ENCODE results near the gene TNNI2. TPM values are rescaled to one million over a fixed set of nuclear protein-coding genes. Genes with fewer than 3 reads are reported as not detected.

TNNI2 gene
- total and polyA plus RNA-seq, 7 donors, result 985 to 6,537 (median 2,859) TPM

DNA sequence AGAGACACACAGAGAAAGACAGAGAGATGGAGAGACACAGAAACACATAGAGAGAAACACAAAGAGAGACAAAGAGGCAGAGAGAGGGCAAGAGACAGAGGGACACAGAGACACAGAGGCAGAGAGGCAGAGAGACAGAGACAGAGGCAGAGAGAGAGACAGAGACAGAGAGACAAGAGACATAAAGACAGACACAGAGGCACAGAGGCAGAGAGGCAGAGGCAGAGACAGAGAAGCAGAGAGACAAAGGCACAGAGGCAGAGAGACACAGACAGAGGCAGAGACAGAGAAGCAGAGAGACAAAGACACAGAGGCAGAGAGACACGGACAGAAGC, 6.3 kb downstream of the TNNI2 start:
- H3K9me3 ChIP-seq, result no peaks in the 10 kb centered on the region
- H3K27me3 ChIP-seq (ENCODE audit: insufficient read depth in 3 of 3, low read length in 2 of 3), result no peaks in the 10 kb centered on the region
- no peak for TF ChIP-seq CTCF (IDR thresholded peaks at IDR 0.05)
- 79 to 100% (median 80%) methylated on average over 1 of the region's 1 CpG for WGBS, 3 donors
- ATAC-seq (no peak), DNase-seq (peak in 1 of 2 donors; percentile 3)
- H3K4me3 ChIP-seq, result no peak overlapping the region
- peak overlapping the region; percentile 41 for H3K27ac ChIP-seq
- H3K4me1 ChIP-seq, result no peaks in the 10 kb centered on the region
- H3K36me3 ChIP-seq (ENCODE audit: insufficient read depth in 1 of 2, low read depth in 1 of 2), result peaks cover 0 to 7% of the 10 kb centered on the region in 2 donors
- intact Hi-C loops (cut with DNase I), result loop anchor here in 1 of 2 donors (10.0 kb wide), 1 partner anchor 70 kb away; the partner anchor contains the start of gene TNNT3

DNA sequence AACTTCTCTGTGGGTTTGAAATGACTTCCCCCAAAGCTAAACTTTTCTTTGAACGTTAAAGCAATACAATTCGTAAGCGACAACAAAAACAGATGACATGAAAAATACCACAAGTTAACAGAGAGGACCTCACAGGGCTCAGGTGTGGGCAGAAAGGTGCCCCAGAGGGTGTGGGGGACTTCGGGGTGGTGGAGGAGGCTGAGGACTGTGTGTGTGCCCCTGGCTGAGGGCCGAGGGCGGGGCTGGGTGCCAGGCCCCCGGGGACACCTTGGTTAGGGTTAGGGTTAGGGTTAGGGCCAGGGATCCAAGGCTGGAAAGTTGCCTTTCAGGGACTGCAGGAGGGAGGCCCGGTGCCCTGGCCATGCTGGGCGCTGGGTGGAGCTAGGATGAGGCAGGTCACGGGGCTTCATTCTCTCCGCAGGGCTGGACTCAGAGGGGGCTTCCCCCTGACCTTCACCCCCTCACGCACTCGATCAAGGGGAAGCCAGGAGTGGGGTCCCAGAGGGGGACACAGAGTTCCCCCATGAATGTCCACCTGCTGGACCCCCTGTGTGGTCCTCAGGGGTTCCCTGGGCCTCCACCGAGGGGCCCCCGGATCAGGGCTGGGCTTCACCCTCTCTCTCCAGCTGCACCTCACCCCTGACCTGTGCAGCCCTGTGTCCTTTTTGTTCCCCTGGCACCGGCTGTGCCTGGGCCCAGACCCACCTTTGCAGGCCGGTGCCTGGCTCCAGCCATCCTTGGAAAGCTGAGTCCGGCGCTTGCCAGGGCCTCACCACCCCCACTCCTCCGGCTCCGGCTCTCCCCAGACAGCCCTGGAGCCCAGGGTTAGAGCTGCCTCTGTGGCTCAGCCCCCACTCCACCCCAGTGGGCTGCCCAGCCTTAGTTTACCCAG, 7.0 kb downstream of the TNNI2 start:
- Histone ChIP-seq H3K9me3 (no peaks in the 10 kb centered on the region), H3K4me3 (no peak overlapping the region), H3K4me1 (no peaks in the 10 kb centered on the region), H3K27me3 (ENCODE audit: insufficient read depth in 3 of 3, low read length in 2 of 3) (no peaks in the 10 kb centered on the region), H3K27ac (no peak overlapping the region), H3K36me3 (ENCODE audit: insufficient read depth in 1 of 2, low read depth in 1 of 2) (peaks cover 0 to 7% of the 10 kb centered on the region in 2 donors)
- ATAC-seq (no peak), DNase-seq (peak; percentile 24 to 25)
- 84 to 86% (median 84%) methylated on average over 20 to 21 of the region's 21 CpGs for WGBS, 3 donors
- intact Hi-C loops (cut with DNase I), result loop anchor here in 1 of 2 donors (10.0 kb wide), 1 partner anchor 69 kb away; the partner anchor contains the start of gene TNNT3
- TF ChIP-seq CTCF (IDR thresholded peaks at IDR 0.05), result no peak

GRCh38 chr11:1846453-1846932, 7.7 kb downstream of the TNNI2 start:
- H3K4me3 ChIP-seq, result no peak overlapping the region
- TF ChIP-seq CTCF (IDR thresholded peaks at IDR 0.05), result no peak
- H3K27ac ChIP-seq, result no peak overlapping the region
- intact Hi-C loops (cut with DNase I), result loop anchor here in 1 of 2 donors (10.0 kb wide), 1 partner anchor 68 kb away; the partner anchor contains the start of gene TNNT3
- WGBS, 3 donors, result 85 to 93% (median 87%) methylated on average over 9 of the region's 9 CpGs
- DNase-seq (peak in 1 of 2 donors; percentile 50), ATAC-seq (no peak)
- peaks cover 0 to 4% of the 10 kb centered on the region in 2 donors for H3K36me3 ChIP-seq (ENCODE audit: insufficient read depth in 1 of 2, low read depth in 1 of 2)
- no peaks in the 10 kb centered on the region for H3K27me3 ChIP-seq (ENCODE audit: insufficient read depth in 3 of 3, low read length in 2 of 3)
- no peaks in the 10 kb centered on the region for H3K4me1 ChIP-seq
- no peaks in the 10 kb centered on the region for H3K9me3 ChIP-seq

DNA sequence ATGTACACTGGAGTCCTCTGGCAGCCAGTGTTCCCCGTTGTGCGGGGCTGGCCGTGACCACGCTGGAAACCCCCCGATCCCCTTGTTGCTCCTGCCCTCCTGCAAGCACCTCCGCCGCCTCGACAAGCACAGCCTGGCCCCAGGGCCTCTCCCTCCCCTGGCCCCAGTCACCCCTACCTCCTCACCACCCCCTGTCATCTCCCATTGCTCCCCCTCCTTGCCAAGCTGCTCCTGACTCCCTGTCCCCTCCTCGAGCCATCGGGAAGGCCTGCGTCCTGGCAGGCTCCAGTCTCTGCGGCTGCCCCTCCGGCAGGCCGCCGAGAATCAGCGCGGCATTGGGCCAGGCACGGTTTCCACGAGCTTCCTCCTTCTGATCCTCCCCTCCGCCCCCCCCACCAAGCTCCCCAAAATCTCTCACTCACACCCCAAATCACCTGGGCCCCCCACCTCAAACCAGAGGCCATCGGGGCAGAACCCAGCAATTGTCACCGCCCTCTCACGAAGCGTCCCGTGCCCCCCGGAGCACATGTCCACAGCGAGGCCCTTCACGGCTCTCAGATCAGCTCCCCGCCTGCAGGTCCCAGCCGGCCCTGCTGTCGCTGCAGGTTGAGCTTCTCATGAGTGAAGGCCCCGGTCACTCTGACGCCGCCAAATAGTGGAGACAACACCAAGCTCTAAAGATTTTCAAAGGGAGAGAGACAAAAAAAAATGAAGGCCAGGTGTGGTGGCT, 8.4 kb downstream of the TNNI2 start:
- no peak for ATAC-seq
- Histone ChIP-seq H3K4me3 (no peak overlapping the region), H3K27ac (no peak overlapping the region), H3K27me3 (ENCODE audit: insufficient read depth in 3 of 3, low read length in 2 of 3) (no peaks in the 10 kb centered on the region), H3K9me3 (no peaks in the 10 kb centered on the region), H3K4me1 (no peaks in the 10 kb centered on the region), H3K36me3 (ENCODE audit: insufficient read depth in 1 of 2, low read depth in 1 of 2) (no peaks in the 10 kb centered on the region)
- TF ChIP-seq CTCF (IDR thresholded peaks at IDR 0.05), result no peak
- intact Hi-C loops (cut with DNase I), result loop anchor here in 1 of 2 donors (10.0 kb wide), 1 partner anchor 68 kb away; the partner anchor contains the start of gene TNNT3
- 87 to 94% (median 91%) methylated on average over 34 of the region's 34 CpGs for WGBS, 3 donors
- DNase-seq, result peak in 1 of 2 donors; percentile 34

All from psoas muscle (tissue), 8 donors.